ENCODE data around the gene GRPEL1. TPM values are rescaled to one million over a fixed set of nuclear protein-coding genes. Genes with fewer than 3 reads are reported as not detected.

GRPEL1 gene
- total RNA-seq, result 17.8 TPM

DNA sequence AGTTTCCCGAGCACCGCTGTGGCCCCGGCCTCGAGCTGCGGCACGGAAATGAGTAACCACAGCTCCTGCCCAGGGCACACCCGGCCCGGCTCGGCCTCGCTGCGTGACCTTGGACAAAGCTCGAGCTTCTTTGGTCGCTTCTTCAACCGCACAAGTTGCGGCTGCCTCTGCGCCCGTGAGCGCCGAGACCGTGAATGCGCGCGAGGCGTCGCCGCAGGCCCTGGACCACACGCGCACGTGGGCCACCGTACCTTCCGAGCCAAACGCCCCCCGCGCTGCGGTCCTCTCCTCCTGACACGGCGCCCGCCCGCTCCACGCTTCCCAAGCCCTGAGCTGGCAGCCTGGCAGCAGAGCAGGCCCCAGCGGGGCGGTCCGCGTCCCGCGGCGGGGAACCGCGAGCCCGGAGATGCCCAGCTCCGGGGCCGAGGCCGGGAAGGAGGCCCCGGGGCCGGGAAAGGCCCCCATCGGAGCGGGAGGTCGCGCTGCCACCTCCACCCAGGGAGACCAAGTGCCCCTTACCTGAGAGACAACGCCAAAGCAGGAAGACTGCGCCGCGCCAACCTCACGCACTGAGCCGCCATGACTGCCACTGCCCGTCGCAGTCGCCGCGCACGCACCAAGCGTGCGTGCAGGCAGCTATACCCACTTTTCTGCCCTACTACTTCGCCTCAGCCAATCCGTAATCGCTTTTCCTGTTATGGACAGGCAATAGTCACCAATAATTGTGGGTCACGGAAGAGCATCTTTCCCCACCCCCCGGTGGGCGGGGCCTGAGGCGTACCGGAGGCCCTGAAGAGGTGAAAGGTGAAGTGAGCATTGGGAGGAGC lies at the start of gene GRPEL1:
Gene GRPEL1, minus strand, starts transcription at position 613 of the 827 bp plus-strand sequence. Its CDS starts 32 bp downstream, at position 581.

DNA sequence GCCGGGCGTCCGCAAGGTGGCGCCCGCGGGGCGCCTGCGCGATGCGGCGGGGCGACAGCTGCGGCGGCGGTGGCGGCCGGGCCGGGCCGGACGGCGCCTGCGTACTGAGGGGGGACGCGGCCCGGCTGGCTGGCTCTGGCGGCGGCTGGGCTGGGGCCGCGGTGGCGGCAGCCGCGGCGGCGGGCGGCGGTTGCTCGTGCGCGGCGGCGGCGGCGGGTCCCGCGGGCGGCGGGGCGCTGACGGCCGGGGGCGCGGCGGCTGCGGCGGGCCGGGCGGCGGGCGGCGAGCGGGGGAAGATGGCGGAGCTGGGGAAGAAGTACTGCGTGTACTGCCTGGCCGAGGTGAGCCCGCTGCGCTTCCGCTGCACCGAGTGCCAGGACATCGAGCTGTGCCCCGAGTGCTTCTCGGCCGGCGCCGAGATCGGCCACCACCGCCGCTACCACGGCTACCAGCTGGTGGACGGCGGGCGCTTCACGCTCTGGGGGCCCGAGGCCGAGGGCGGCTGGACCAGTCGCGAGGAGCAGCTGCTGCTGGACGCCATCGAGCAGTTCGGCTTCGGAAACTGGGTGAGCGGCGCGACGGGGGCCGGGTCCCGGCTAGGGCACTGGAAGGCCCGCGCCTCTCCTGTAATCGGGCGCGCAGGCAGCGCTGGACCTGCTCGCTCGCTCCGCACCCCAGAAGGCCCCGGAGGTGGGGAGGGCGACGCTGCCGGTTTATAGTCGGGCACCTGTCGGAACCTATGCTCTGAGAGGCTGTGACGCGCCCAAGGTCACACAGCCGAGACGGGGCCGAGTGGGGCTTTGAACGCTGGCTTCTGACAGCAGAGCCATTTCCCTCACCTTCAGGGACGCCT lies 24.4 kb downstream of the GRPEL1 start, which contains the start of gene TADA2B:
Gene TADA2B, plus strand, starts transcription at position 89 of the 853 bp plus-strand sequence. Its CDS starts 208 bp downstream, at position 297.

Other genes starting within 250 kb of the GRPEL1 start
- 113 TPM for gene TBC1D14, start 158.2 kb downstream of the GRPEL1 start, total RNA-seq
- 20.8 TPM for gene TADA2B, start 24.7 kb downstream of the GRPEL1 start, total RNA-seq
- 20.3 TPM for gene SORCS2, start 124.5 kb upstream of the GRPEL1 start, total RNA-seq